ENCODE data around the gene CDCA7. TPM values are rescaled to one million over a fixed set of nuclear protein-coding genes. Genes with fewer than 3 reads are reported as not detected.

Gene CDCA7
- polyA plus RNA-seq, 1 donor from 2014 or later, result 0.27 TPM

DNA sequence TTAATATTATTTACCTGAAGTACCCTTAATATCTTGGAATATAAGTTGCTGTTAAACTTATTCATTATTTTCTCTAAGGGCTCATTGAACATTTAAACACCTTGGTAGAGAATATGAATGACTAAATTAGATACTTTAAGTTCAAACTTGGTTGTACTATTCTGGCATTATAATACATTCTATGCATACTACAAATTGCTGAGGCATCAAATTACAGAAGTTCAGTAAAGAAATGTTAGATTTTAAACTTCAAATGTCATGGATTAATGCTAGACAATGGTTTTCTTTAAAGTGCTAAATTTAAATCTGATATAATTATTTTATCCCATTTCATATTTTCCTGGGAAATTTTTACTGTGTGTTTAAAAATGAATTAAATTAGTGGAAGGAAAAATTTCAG, 63.1 kb downstream of the CDCA7 start:
- Histone ChIP-seq H3K4me2 (ENCODE audit: low read length) (no peak overlapping the region), H3K4me3 (ENCODE audit: low read length) (no peak overlapping the region)

More for the DNA sequence above, 63.1 kb downstream of the CDCA7 start:
- Histone ChIP-seq H3K9me3 (ENCODE audit: low read length) (no peaks in the 10 kb centered on the region), H3K27me3 (ENCODE audit: insufficient read depth, low read depth, low read length) (no peaks in the 10 kb centered on the region), H2AFZ (ENCODE audit: low read depth, low read length) (no peak overlapping the region), H3K79me2 (replicated peaks; ENCODE audit: insufficient read depth, low read length) (no peaks in the 10 kb centered on the region), H3K27ac (ENCODE audit: low read length) (no peak overlapping the region), H3K9ac (ENCODE audit: low read length) (no peak overlapping the region), H4K20me1 (ENCODE audit: insufficient read depth) (no peaks in the 10 kb centered on the region), H3K9me2 (ENCODE audit: insufficient read depth, low read length) (no peaks in the 10 kb centered on the region), H3K36me3 (ENCODE audit: insufficient read depth, low read length) (no peaks in the 10 kb centered on the region), H3F3A (ENCODE audit: insufficient read depth, low read length, poor library complexity, severe bottlenecking) (no peaks in the 10 kb centered on the region)
- TF ChIP-seq POLR2AphosphoS5 (IDR thresholded peaks at IDR 0.05) (no peak), EP300 (conservative IDR thresholded peaks at IDR 0.05; ENCODE audit: poor library complexity, severe bottlenecking) (no peak), TAF1 (IDR thresholded peaks at IDR 0.05; ENCODE audit: low read depth) (no peak), EZH2 (IDR thresholded peaks at IDR 0.05; ENCODE audit: borderline replicate concordance, insufficient read depth, low read length, poor library complexity, severe bottlenecking) (no peak), MXI1 (conservative IDR thresholded peaks at IDR 0.05; ENCODE audit: poor library complexity, severe bottlenecking) (no peak), RAD21 (conservative IDR thresholded peaks at IDR 0.05) (no peak), SMC3 (conservative IDR thresholded peaks at IDR 0.05; ENCODE audit: poor library complexity) (no peak), REST (IDR thresholded peaks at IDR 0.05; ENCODE audit: borderline replicate concordance) (no peak)
- TF ChIP-seq, protein P1, sequence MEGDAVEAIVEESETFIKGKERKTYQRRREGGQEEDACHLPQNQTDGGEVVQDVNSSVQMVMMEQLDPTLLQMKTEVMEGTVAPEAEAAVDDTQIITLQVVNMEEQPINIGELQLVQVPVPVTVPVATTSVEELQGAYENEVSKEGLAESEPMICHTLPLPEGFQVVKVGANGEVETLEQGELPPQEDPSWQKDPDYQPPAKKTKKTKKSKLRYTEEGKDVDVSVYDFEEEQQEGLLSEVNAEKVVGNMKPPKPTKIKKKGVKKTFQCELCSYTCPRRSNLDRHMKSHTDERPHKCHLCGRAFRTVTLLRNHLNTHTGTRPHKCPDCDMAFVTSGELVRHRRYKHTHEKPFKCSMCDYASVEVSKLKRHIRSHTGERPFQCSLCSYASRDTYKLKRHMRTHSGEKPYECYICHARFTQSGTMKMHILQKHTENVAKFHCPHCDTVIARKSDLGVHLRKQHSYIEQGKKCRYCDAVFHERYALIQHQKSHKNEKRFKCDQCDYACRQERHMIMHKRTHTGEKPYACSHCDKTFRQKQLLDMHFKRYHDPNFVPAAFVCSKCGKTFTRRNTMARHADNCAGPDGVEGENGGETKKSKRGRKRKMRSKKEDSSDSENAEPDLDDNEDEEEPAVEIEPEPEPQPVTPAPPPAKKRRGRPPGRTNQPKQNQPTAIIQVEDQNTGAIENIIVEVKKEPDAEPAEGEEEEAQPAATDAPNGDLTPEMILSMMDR (IDR thresholded peaks at IDR 0.05; ENCODE audit: poor library complexity, severe bottlenecking), result no peak
